ENCODE results near the gene CRTC1.

DNA sequence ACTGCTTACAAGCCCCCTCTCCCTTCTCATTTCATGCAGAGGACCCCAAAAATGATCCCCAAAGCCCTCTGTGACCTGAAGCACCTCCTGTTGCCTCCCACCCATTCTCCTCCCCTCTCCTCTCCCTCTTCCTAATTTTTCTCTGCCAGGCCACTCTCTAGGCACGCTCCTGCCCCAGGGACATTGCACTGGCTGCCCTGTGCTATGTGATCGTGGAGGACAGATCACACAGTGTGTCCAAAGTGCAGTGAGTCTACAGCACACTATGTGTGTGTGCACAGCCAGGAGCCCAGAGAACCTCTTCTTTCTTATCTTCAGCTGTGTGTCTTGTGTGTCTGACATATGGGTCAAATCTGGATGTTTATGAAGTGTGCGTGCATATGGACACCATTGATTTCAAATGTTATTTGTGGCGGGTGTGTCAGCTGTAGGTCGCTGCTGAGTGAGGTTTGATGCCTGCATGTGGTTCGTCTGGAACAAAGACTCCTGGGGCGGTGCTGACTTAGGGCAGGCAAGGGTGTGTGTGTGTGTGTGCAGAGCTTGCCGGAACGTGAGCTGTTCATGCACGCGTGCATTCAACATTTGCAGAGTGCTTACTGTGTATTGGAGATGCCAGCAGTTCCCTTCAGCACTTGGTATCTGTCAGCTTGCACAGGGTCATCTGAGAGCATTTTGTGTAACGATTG is 48.7 kb upstream of the CRTC1 start:
- no peak for TF ChIP-seq POLR2A (IDR thresholded peaks at IDR 0.05)
- TF ChIP-seq, protein P1, sequence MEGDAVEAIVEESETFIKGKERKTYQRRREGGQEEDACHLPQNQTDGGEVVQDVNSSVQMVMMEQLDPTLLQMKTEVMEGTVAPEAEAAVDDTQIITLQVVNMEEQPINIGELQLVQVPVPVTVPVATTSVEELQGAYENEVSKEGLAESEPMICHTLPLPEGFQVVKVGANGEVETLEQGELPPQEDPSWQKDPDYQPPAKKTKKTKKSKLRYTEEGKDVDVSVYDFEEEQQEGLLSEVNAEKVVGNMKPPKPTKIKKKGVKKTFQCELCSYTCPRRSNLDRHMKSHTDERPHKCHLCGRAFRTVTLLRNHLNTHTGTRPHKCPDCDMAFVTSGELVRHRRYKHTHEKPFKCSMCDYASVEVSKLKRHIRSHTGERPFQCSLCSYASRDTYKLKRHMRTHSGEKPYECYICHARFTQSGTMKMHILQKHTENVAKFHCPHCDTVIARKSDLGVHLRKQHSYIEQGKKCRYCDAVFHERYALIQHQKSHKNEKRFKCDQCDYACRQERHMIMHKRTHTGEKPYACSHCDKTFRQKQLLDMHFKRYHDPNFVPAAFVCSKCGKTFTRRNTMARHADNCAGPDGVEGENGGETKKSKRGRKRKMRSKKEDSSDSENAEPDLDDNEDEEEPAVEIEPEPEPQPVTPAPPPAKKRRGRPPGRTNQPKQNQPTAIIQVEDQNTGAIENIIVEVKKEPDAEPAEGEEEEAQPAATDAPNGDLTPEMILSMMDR (IDR thresholded peaks at IDR 0.05) = no peak
- TF ChIP-seq EP300 (IDR thresholded peaks at IDR 0.05) = no peak
- TF ChIP-seq POLR2AphosphoS5 (IDR thresholded peaks at IDR 0.05) = no peak

All from gastroesophageal sphincter (tissue), 3 donors.